ENCODE results near the gene CDC42EP1.
A peak's percentile ranks its signal among the peaks of the same experiment; 100 is the strongest.

The CDC42EP1 gene

GRCh38 chr22:37594237-37594636, 34.0 kb downstream of the CDC42EP1 start:
- Histone ChIP-seq H3K9me3 (ENCODE audit: insufficient read depth, low read depth, low read length) (no peaks in the 10 kb centered on the region), H3K27me3 (ENCODE audit: insufficient read depth, low read length, poor library complexity, severe bottlenecking) (no peaks in the 10 kb centered on the region), H3K4me1 (ENCODE audit: insufficient read depth, low read length, poor library complexity, severe bottlenecking) (no peaks in the 10 kb centered on the region), H3K9me2 (replicated peaks; ENCODE audit: low read depth, low read length) (no peaks in the 10 kb centered on the region), H3F3A (ENCODE audit: low read depth) (no peaks in the 10 kb centered on the region), H3K9ac (ENCODE audit: low read depth, low read length, poor library complexity, severe bottlenecking) (no peak overlapping the region), H3K36me3 (ENCODE audit: insufficient read depth, low read length) (no peaks in the 10 kb centered on the region), H3K79me2 (ENCODE audit: insufficient read depth, low read length) (no peaks in the 10 kb centered on the region), H3K4me3 (ENCODE audit: low read length, poor library complexity, severe bottlenecking) (no peak overlapping the region), H3K4me2 (ENCODE audit: low read depth, low read length, poor library complexity, severe bottlenecking) (no peak overlapping the region), H4K20me1 (ENCODE audit: insufficient read depth, low read length, poor library complexity, severe bottlenecking) (no peaks in the 10 kb centered on the region), H2AFZ (ENCODE audit: low read length) (no peak overlapping the region)
- TF ChIP-seq CTCF (conservative IDR thresholded peaks at IDR 0.05; ENCODE audit: low read length) (no peak), EZH2phosphoT487 (IDR thresholded peaks at IDR 0.05; ENCODE audit: borderline replicate concordance) (no peak)

GRCh38 chr22:37599153-37599552, 38.9 kb downstream of the CDC42EP1 start:
- Histone ChIP-seq H3K4me1 (ENCODE audit: insufficient read depth, low read length, poor library complexity, severe bottlenecking) (peaks cover 3% of the 10 kb centered on the region), H3K4me3 (ENCODE audit: low read length, poor library complexity, severe bottlenecking) (no peak overlapping the region), H3K9me2 (replicated peaks; ENCODE audit: low read depth, low read length) (no peaks in the 10 kb centered on the region), H3K9ac (ENCODE audit: low read depth, low read length, poor library complexity, severe bottlenecking) (no peak overlapping the region), H3K9me3 (ENCODE audit: insufficient read depth, low read depth, low read length) (no peaks in the 10 kb centered on the region), H3K4me2 (ENCODE audit: low read depth, low read length, poor library complexity, severe bottlenecking) (no peak overlapping the region), H3K27me3 (ENCODE audit: insufficient read depth, low read length, poor library complexity, severe bottlenecking) (no peaks in the 10 kb centered on the region), H4K20me1 (ENCODE audit: insufficient read depth, low read length, poor library complexity, severe bottlenecking) (no peaks in the 10 kb centered on the region), H3F3A (ENCODE audit: low read depth) (no peaks in the 10 kb centered on the region), H3K36me3 (ENCODE audit: insufficient read depth, low read length) (no peaks in the 10 kb centered on the region), H2AFZ (ENCODE audit: low read length) (no peak overlapping the region), H3K79me2 (ENCODE audit: insufficient read depth, low read length) (no peaks in the 10 kb centered on the region)
- TF ChIP-seq CTCF (conservative IDR thresholded peaks at IDR 0.05; ENCODE audit: low read length) (no peak), EZH2phosphoT487 (IDR thresholded peaks at IDR 0.05; ENCODE audit: borderline replicate concordance) (no peak)

GRCh38 chr22:37601203-37601539, 40.9 kb downstream of the CDC42EP1 start:
- no peaks in the 10 kb centered on the region for H4K20me1 ChIP-seq (ENCODE audit: insufficient read depth, low read length, poor library complexity, severe bottlenecking)
- no peaks in the 10 kb centered on the region for H3K27me3 ChIP-seq (ENCODE audit: insufficient read depth, low read length, poor library complexity, severe bottlenecking)
- TF ChIP-seq EZH2phosphoT487 (IDR thresholded peaks at IDR 0.05; ENCODE audit: borderline replicate concordance) (no peak), CTCF (conservative IDR thresholded peaks at IDR 0.05; ENCODE audit: low read length) (no peak)
- no peak overlapping the region for H3K9ac ChIP-seq (ENCODE audit: low read depth, low read length, poor library complexity, severe bottlenecking)
- peaks cover 11% of the 10 kb centered on the region for H3K4me1 ChIP-seq (ENCODE audit: insufficient read depth, low read length, poor library complexity, severe bottlenecking)
- H3K9me3 ChIP-seq (ENCODE audit: insufficient read depth, low read depth, low read length), result no peaks in the 10 kb centered on the region
- no peaks in the 10 kb centered on the region for H3K79me2 ChIP-seq (ENCODE audit: insufficient read depth, low read length)
- H3F3A ChIP-seq (ENCODE audit: low read depth), result no peaks in the 10 kb centered on the region
- H3K4me2 ChIP-seq (ENCODE audit: low read depth, low read length, poor library complexity, severe bottlenecking), result no peak overlapping the region
- H3K36me3 ChIP-seq (ENCODE audit: insufficient read depth, low read length), result no peaks in the 10 kb centered on the region
- no peak overlapping the region for H3K4me3 ChIP-seq (ENCODE audit: low read length, poor library complexity, severe bottlenecking)
- H3K9me2 ChIP-seq (replicated peaks; ENCODE audit: low read depth, low read length), result no peaks in the 10 kb centered on the region
- H2AFZ ChIP-seq (ENCODE audit: low read length), result peak overlapping the region; percentile 32; the same call in 1 of the 2 replicates
